OCI-LY3 (cell line): ENCODE data around the gene IQSEC1.

Experiments used
- H2AFZ ChIP-seq: fragments of 200-600, 300-600 bp; shearing (Covaris generic); 2 replicates; pipeline ENCODE4 v1.6.0; 2014; ENCODE audit warnings: antibody characterized with exemption, low read depth, low read length
- H3K27ac ChIP-seq: fragments of 200-600, 300-600 bp; sonication (generic); 2 replicates; pipeline ENCODE4 v1.5.1; 2014; ENCODE audit warnings: mild to moderate bottlenecking, low read length, moderate library complexity, mixed read lengths
- H3K27me3 ChIP-seq: fragments of 200-600, 300-600 bp; sonication (generic); 2 replicates; pipeline ENCODE4 v1.6.1; 2014; ENCODE audit warnings: low read depth, low read length, mixed read lengths
- H3K36me3 ChIP-seq: fragments of 200-600, 300-600 bp; sonication (generic); replicated peaks from 2 replicates; pipeline ENCODE3; 2014; ENCODE audit warnings: low read depth, low read length, mixed read lengths
- H3K4me1 ChIP-seq: fragments of 300-600, 200-600 bp; sonication (generic); 2 replicates; pipeline ENCODE4 v1.6.1; 2014; ENCODE audit warnings: low read length, mixed read lengths
- H3K4me2 ChIP-seq: fragments of 200-600, 300-600 bp; sonication (generic); 2 replicates; pipeline ENCODE4 v1.6.1; 2014; ENCODE audit warnings: low read length, mixed read lengths
- H3K4me3 ChIP-seq: fragments of 300-600, 200-600 bp; sonication (generic); 2 replicates; pipeline ENCODE4 v1.5.1; 2014; ENCODE audit warnings: antibody characterized with exemption, mild to moderate bottlenecking, low read length, moderate library complexity
- H3K79me2 ChIP-seq: fragments of 300-600, 200-600 bp; shearing (Covaris generic); 2 replicates; pipeline ENCODE4 v1.6.1; 2014; ENCODE audit warnings: mild to moderate bottlenecking, low read length, mixed read lengths
- H3K9ac ChIP-seq: fragments of 300-600, 200-600 bp; shearing (Covaris generic); 2 replicates; pipeline ENCODE4 v1.6.0; 2014; ENCODE audit warnings: mild to moderate bottlenecking, low read length, moderate library complexity
- H3K9me3 ChIP-seq: fragments of 200-600, 300-600 bp; shearing (Covaris generic); 2 replicates; pipeline ENCODE4 v1.6.1; 2014; ENCODE audit warnings: low read length, mixed read lengths; ENCODE audit not compliant: insufficient read depth
- H4K20me1 ChIP-seq: fragments of 200-600, 300-600 bp; sonication (generic); 2 replicates; pipeline ENCODE4 v1.6.1; 2016; ENCODE audit warnings: low read length, mixed read lengths; ENCODE audit not compliant: insufficient read depth
- CTCF ChIP-seq: fragments of 200-600, 300-600 bp; sonication (generic); IDR thresholded peaks from 2 replicates; pipeline ENCODE4 v1.5.1; 2014; ENCODE audit warnings: antibody characterized with exemption, low read length, low read depth
- EZH2phosphoT487 ChIP-seq: fragments of 200-600 bp; shearing (Covaris generic); IDR thresholded peaks from 2 replicates; pipeline ENCODE4 v1.6.1; 2018; ENCODE audit warnings: antibody characterized with exemption, mixed run types, low read depth

Gene IQSEC1

GRCh38 chr3:13017361-13018042, 55.7 kb downstream of the IQSEC1 start:
- Histone ChIP-seq H3K27me3 (no peaks in the 10 kb centered on the region), H4K20me1 (peaks cover 42% of the 10 kb centered on the region; the same call in 1 of the 2 replicates), H3K9me3 (no peaks in the 10 kb centered on the region), H3K36me3 (peaks cover 43% of the 10 kb centered on the region), H3K9ac (peak overlapping the region; percentile 96), H3K4me2 (peak overlapping the region; percentile 97), H3K79me2 (peaks cover 99% of the 10 kb centered on the region), H3K4me1 (peaks cover 71% of the 10 kb centered on the region), H3K27ac (peak overlapping the region; percentile 91), H2AFZ (no peak overlapping the region), H3K4me3 (peak overlapping the region; percentile 85)
- TF ChIP-seq EZH2phosphoT487 (no peak), CTCF (no peak)

- Histone ChIP-seq H3K4me3 (peak overlapping the region; percentile 85), H3K9ac (peak overlapping the region; percentile 96), H3K79me2 (peaks cover 99% of the 10 kb centered on the region), H3K27me3 (no peaks in the 10 kb centered on the region), H2AFZ (no peak overlapping the region), H3K36me3 (peaks cover 43% of the 10 kb centered on the region), H3K9me3 (no peaks in the 10 kb centered on the region), H3K27ac (peak overlapping the region; percentile 91), H4K20me1 (peaks cover 45% of the 10 kb centered on the region; the same call in 1 of the 2 replicates), H3K4me1 (peaks cover 78% of the 10 kb centered on the region), H3K4me2 (peak overlapping the region; percentile 97)
- TF ChIP-seq CTCF, result no peak
- TF ChIP-seq EZH2phosphoT487, result no peak
Observed at GRCh38 chr3:13016721-13017255, 56.4 kb downstream of the IQSEC1 start.

GRCh38 chr3:13016083-13016720, 57.0 kb downstream of the IQSEC1 start:
- H2AFZ ChIP-seq, result no peak overlapping the region
- no peak for TF ChIP-seq CTCF
- no peak for TF ChIP-seq EZH2phosphoT487
- H3K4me2 ChIP-seq, result peak overlapping the region; percentile 97
- H4K20me1 ChIP-seq, result peaks cover 47% of the 10 kb centered on the region; the same call in 1 of the 2 replicates
- H3K79me2 ChIP-seq, result peaks cover 98% of the 10 kb centered on the region
- peak overlapping the region; percentile 91 for H3K27ac ChIP-seq
- peak overlapping the region; percentile 85 for H3K4me3 ChIP-seq
- peaks cover 43% of the 10 kb centered on the region for H3K36me3 ChIP-seq
- H3K9me3 ChIP-seq, result no peaks in the 10 kb centered on the region
- H3K4me1 ChIP-seq, result peaks cover 83% of the 10 kb centered on the region
- peak overlapping the region; percentile 96 for H3K9ac ChIP-seq
- H3K27me3 ChIP-seq, result no peaks in the 10 kb centered on the region
